ENCODE results near the gene FA2H.
"Not testable (repeated sequence)": the region's sequence is repeated elsewhere in the genome, so short reads cannot be mapped to it uniquely, and the experiment has no call there.

The FA2H gene

GRCh38 chr16:74768239-74768638, 6.4 kb downstream of the FA2H start:
- DNase-seq = no peak
- Histone ChIP-seq H3K27me3 (ENCODE audit: insufficient read depth, low read depth, severe bottlenecking) (peaks cover 3% of the 10 kb centered on the region), H3K36me3 (no peaks in the 10 kb centered on the region), H3K9me3 (ENCODE audit: severe bottlenecking) (peaks cover 6% of the 10 kb centered on the region), H3K27ac (no peak overlapping the region), H3K4me3 (ENCODE audit: low read depth, low read length) (no peak overlapping the region)
- no peak for TF ChIP-seq CTCF (IDR thresholded peaks at IDR 0.05; ENCODE audit: low read depth, low read length)

DNA sequence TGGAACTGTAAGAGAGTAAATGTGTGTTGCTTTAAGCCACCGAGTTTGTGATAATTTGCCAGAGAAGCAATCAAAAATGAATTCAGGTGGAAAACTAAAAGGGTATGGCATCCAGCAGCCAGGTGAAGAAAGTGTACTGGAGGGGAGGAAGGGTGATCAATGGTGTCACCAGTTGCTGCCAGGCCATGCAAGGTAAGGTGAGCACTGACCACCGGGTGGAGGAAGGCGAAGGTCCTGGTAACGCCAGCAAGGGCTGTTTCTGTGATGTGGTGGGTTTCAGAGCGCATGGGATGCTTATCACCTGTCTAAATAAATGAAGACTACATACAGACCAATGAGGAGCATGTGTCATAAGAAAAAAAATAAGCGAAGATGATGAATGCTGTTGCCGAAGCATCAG, 6.9 kb downstream of the FA2H start:
- H3K27me3 ChIP-seq (ENCODE audit: insufficient read depth, low read depth, severe bottlenecking) = peaks cover 3% of the 10 kb centered on the region
- DNase-seq = no peak

DNA sequence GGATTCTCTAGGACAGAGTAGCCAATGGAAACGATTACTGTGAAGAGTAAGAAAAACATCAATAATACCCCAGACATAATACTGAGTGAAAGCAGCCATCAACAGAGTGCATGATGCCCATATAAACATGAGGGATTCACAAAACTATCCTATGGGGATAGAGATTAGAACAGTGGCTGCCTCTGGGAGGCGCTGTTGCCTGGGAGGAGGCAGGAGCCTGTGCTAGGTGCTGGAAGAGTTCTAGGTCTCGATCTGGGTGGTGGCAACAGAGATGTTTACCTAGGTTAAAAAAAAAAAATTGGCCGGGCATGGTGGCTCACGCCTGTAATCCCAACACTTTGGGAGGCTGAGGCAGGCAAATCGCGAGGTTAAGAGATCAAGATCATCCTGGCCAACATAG, 7.9 kb downstream of the FA2H start:
- no peak for DNase-seq
- no peaks in the 10 kb centered on the region for H3K36me3 ChIP-seq
- H3K9me3 ChIP-seq (ENCODE audit: severe bottlenecking) = peaks cover 6% of the 10 kb centered on the region
- TF ChIP-seq CTCF (IDR thresholded peaks at IDR 0.05; ENCODE audit: low read depth, low read length) = peak; percentile 32; the same call in 1 of the 2 replicates
- H3K27ac ChIP-seq = no peak overlapping the region
- H3K4me3 ChIP-seq (ENCODE audit: low read depth, low read length) = no peak overlapping the region
- no peaks in the 10 kb centered on the region for H3K27me3 ChIP-seq (ENCODE audit: insufficient read depth, low read depth, severe bottlenecking)

More for the DNA sequence above, 6.9 kb downstream of the FA2H start:
- H3K27ac ChIP-seq = no peak overlapping the region
- no peaks in the 10 kb centered on the region for H3K36me3 ChIP-seq
- H3K4me3 ChIP-seq (ENCODE audit: low read depth, low read length) = no peak overlapping the region
- no peak for TF ChIP-seq CTCF (IDR thresholded peaks at IDR 0.05; ENCODE audit: low read depth, low read length)
- H3K9me3 ChIP-seq (ENCODE audit: severe bottlenecking) = peaks cover 6% of the 10 kb centered on the region

DNA sequence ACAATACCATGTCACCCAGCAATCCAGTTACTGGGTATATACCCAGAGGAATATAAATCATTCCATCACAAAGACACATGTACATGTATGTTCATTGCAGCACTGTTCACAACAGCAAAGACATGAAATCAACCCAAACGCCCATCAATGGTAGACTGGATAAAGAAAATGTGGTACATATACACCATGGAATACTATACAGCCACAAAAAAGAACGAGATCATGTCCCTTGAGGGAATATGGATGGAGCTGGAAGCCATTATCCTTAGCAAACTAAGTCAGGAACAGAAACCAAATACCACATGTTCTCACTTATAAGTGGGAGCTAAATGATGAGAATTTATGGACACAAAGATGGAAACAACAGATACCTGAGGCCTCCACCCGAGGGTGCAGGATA, 10.4 kb downstream of the FA2H start:
- not testable (repeated sequence) for H3K36me3 ChIP-seq; DNase-seq; H3K27me3 ChIP-seq (ENCODE audit: insufficient read depth, low read depth, severe bottlenecking); H3K4me3 ChIP-seq (ENCODE audit: low read depth, low read length); H3K9me3 ChIP-seq (ENCODE audit: severe bottlenecking); H3K27ac ChIP-seq

GRCh38 chr16:74761665-74762064, 13.0 kb downstream of the FA2H start:
- Histone ChIP-seq H3K9me3 (ENCODE audit: severe bottlenecking) (no peaks in the 10 kb centered on the region), H3K27me3 (ENCODE audit: insufficient read depth, low read depth, severe bottlenecking) (no peaks in the 10 kb centered on the region), H3K4me3 (ENCODE audit: low read depth, low read length) (no peak overlapping the region), H3K36me3 (no peaks in the 10 kb centered on the region), H3K27ac (no peak overlapping the region)
- DNase-seq = no peak
- no peak for TF ChIP-seq CTCF (IDR thresholded peaks at IDR 0.05; ENCODE audit: low read depth, low read length)

DNA sequence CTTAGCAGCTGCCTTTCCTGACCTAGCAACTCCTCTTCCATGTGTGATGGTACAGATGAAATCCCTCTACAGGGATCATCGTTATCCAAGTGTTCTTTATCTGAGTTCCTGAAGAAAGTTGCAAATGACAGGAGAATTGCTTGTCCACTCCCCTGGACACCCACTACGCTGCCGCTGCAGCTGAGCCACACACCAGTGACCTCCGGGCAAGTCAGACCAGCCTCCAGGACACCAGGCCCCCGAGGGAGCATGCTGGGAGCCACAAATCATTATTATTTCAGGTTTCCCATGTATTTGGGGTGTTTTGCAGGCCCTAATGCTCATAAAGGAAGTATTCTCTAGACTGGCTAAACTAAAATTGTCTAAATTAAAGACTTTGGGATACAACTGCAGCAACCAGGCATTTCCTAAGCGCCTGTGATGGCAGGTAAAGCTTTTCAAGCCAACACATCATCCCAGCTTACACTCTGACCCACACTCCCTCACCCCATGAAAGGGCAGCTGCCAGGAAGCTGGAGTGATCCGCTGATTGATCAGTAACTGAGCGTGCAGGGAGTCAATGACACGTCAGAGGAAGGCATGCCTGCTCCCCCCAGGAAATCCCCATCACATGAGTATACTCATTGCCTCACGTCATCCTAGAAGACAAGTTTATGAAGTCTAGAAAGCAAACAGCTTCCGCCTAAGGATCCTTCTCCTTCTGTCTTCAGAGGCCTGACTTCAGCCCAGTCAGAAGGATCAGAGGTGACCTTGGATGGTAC, 14.4 kb downstream of the FA2H start:
- no peak for TF ChIP-seq CTCF (IDR thresholded peaks at IDR 0.05; ENCODE audit: low read depth, low read length)
- Histone ChIP-seq H3K9me3 (ENCODE audit: severe bottlenecking) (no peaks in the 10 kb centered on the region), H3K4me3 (ENCODE audit: low read depth, low read length) (no peak overlapping the region), H3K27me3 (ENCODE audit: insufficient read depth, low read depth, severe bottlenecking) (no peaks in the 10 kb centered on the region), H3K27ac (no peak overlapping the region), H3K36me3 (no peaks in the 10 kb centered on the region)
- DNase-seq = no peak

Measured in WERI-Rb-1 (cell line).